HepG2 (cell line): ENCODE data around the gene FAM181A. TPM values are rescaled to one million over a fixed set of nuclear protein-coding genes. Genes with fewer than 3 reads are reported as not detected.

ENCODE experiments used
- ATAC-seq: fragments of 200-7000 bp; cut with Tn5 transposase; 3 replicates; pipeline ENCODE4 v1.9.1; 2020; ENCODE audit warnings: mild to moderate bottlenecking, moderate library complexity
- BruUV-seq: library from RNA; stranded (reverse); fragments of 400-500 nt; replicated peaks from 2 replicates; lab custom pipeline; 2021; lab: Mats Ljungman, UMichigan
- CTCF ChIA-PET: fragments of 300-600 bp; formaldehyde crosslinking; extraction: SDS; loops from one replicate; lab custom pipeline; 2021; ENCODE audit warnings: low total read pairs, inconsistent platforms, low intra/inter-chr PET ratio; lab: Yijun Ruan, JAX
- POLR2A ChIA-PET: fragments of 350-600 bp; sonication (Branson Sonifier 250); formaldehyde crosslinking; loops from one replicate; lab custom pipeline; 2020; ENCODE audit warnings: antibody characterized with exemption, inconsistent platforms; lab: Yijun Ruan, JAX
- DNase-seq: peaks from one replicate; pipeline ENCODE4 v3.0.0-alpha.2; 2015; ENCODE audit warnings: low spot score
- FAIRE-seq: peaks from 3 replicates; lab custom pipeline; 2011; peaks lifted over from hg19 to GRCh38; lab: Jason Lieb, UNC
- H2AFZ ChIP-seq: one replicate; pipeline ENCODE4 v1.6.1; 2011; ENCODE audit warnings: low read length, inconsistent platforms
- H3K27ac ChIP-seq: fragments of 300-600 bp; 3 replicates; pipeline ENCODE4 v1.8.0; 2011; ENCODE audit warnings: mixed run types, mild to moderate bottlenecking, mixed read lengths, low read length, inconsistent platforms; ENCODE audit not compliant: insufficient read depth; ENCODE audit errors: extremely low read length
- H3K27me3 ChIP-seq, 2 experiments: fragments of 200-600 bp in 1 of 2; 2 replicates in 1 of 2; 3 replicates in 1 of 2; pipeline versions ENCODE4 v1.6.0 to v1.8.0; 2011; ENCODE audit warnings: low read length in 2 of 2, mild to moderate bottlenecking in 2 of 2, moderate library complexity in 2 of 2, inconsistent platforms in 1 of 2; ENCODE audit not compliant: insufficient read depth in 2 of 2, control insufficient read depth in 1 of 2
- H3K36me3 ChIP-seq, 2 experiments: fragments of 200-600 bp in 1 of 2; replicated peaks in 1 of 2; 2 replicates in 1 of 2; 3 replicates in 1 of 2; pipeline versions ENCODE4 v1.5.1 to v1.8.0; 2011; ENCODE audit warnings: low read length in 2 of 2, inconsistent platforms in 1 of 2; ENCODE audit not compliant: insufficient read depth in 2 of 2, control insufficient read depth in 1 of 2
- H3K4me1 ChIP-seq: 2 replicates; pipeline ENCODE4 v1.5.1; 2012; ENCODE audit warnings: low read length, inconsistent platforms; ENCODE audit not compliant: insufficient read depth
- H3K4me2 ChIP-seq: 2 replicates; pipeline ENCODE4 v1.6.0; 2011; ENCODE audit warnings: low read depth, low read length, inconsistent platforms
- H3K4me3 ChIP-seq, 3 experiments: fragments of 200-600 bp in 1 of 3; sonication (generic), shearing (Covaris generic) in 1 of 3; replicated peaks in 1 of 3; 2 replicates each; pipeline ENCODE4 v1.5.1; 2011 to 2016; ENCODE audit warnings: low read length in 3 of 3, inconsistent platforms in 2 of 3, low read depth in 2 of 3, mild to moderate bottlenecking in 2 of 3, control low read depth in 1 of 3, mixed read lengths in 1 of 3; ENCODE audit not compliant: insufficient read depth in 1 of 3
- H3K79me2 ChIP-seq: one replicate; pipeline ENCODE4 v1.6.1; 2011; ENCODE audit warnings: low read length, inconsistent platforms; ENCODE audit not compliant: insufficient read depth
- H3K9ac ChIP-seq: 2 replicates; pipeline ENCODE4 v1.6.0; 2011; ENCODE audit warnings: mild to moderate bottlenecking, low read depth, low read length, inconsistent platforms; ENCODE audit not compliant: insufficient read depth
- H3K9me3 ChIP-seq: 2 replicates; pipeline ENCODE4 v1.5.1; 2012; ENCODE audit warnings: mild to moderate bottlenecking, low read length
- H4K20me1 ChIP-seq: 2 replicates; pipeline ENCODE4 v1.6.0; 2011; ENCODE audit warnings: inconsistent platforms, mild to moderate bottlenecking, low read length, moderate library complexity; ENCODE audit not compliant: insufficient read depth
- SIX4 ChIP-seq: sonication (generic); formaldehyde crosslinking; IDR thresholded peaks from 2 replicates; pipeline ENCODE4 v1.4.0; 2020; ENCODE audit warnings: missing genetic modification reagents
- TSC22D2 ChIP-seq: sonication (generic); formaldehyde crosslinking; IDR thresholded peaks from 2 replicates; pipeline ENCODE4 v1.5.1; 2020; ENCODE audit warnings: missing genetic modification reagents, mild to moderate bottlenecking, borderline replicate concordance
- ZBTB40 ChIP-seq, 2 experiments: fragments of 450-650 bp in 1 of 2; sonication (generic) in 1 of 2; formaldehyde crosslinking in 1 of 2; IDR thresholded peaks; 2 replicates each; pipeline versions ENCODE4 v1.6.1 to v1.8.0; 2016 to 2022; ENCODE audit warnings: antibody characterized with exemption in 1 of 2, mild to moderate bottlenecking in 1 of 2, missing genetic modification reagents in 1 of 2
- WGBS: methylation state at CpG from one replicate; pipeline ENCODE4 v1.1.6; 2017; ENCODE audit warnings: low lambda C conversion rate; 5-methylcytosine and 5-hydroxymethylcytosine counted together
- in situ Hi-C: cut with HindIII; loops from 2 replicates; pipeline ENCODE4 v1.10.0; 2017; ENCODE audit warnings: low pct_unique_long_range_greater_than_20kb; ENCODE audit not compliant: extremely low pct_ligation_motif_present
- intact Hi-C: fragments of 100-400 bp; cut with micrococcal nuclease; formaldehyde crosslinking; loops from one replicate; pipeline ENCODE4 v1.10.0; 2022; ENCODE audit not compliant: unreplicated experiment
- polyA plus RNA-seq, 8 experiments: library from polyadenylated mRNA; depleted of rRNA in 3 of 8; stranded (reverse) in 7 of 8; unstranded in 1 of 8; fragments of >200 nt; fragmentation: Illumina TruSeq in 4 of 8; extraction: Trizol in 4 of 8; gene quantifications; 2 replicates each; pipeline versions ENCODE4 v1.2.1 to v1.2.3, GENCODE V29; 2011 to 2016; ENCODE audit warnings: low read depth in 4 of 8, missing spikeins in 1 of 8, mixed read lengths in 1 of 8; ENCODE audit not compliant: insufficient read depth in 1 of 8
- total RNA-seq, 5 experiments: library from RNA; depleted of rRNA; stranded (reverse); fragments of >200 nt; fragmentation: Illumina TruSeq; extraction: Trizol; gene quantifications; 2 replicates each; pipeline ENCODE4 v1.2.3, GENCODE V29; 2016; ENCODE audit warnings: low read depth in 1 of 5

Gene FAM181A
- total and polyA plus RNA-seq, 2 of the 13 experiments (the other 11 are each of a cell fraction or from before 2014, with no cell fraction given) = 1.1 to 1.5 TPM

- DNase-seq (no peak), ATAC-seq (no peak), FAIRE-seq (no peak)
- peaks cover 49% of the 10 kb centered on the region for H3K4me1 ChIP-seq
- H3K36me3 ChIP-seq = no peaks in the 10 kb centered on the region
- POLR2A ChIA-PET = no interaction called here
- H3K27me3 ChIP-seq = no peaks in the 10 kb centered on the region; a peak in 1 of 5 replicates
- CTCF ChIA-PET = no interaction called here
- no TSS peak for BruUV-seq
- no peak overlapping the region for H2AFZ ChIP-seq
- H3K79me2 ChIP-seq = no peaks in the 10 kb centered on the region
- intact Hi-C loops = no loop called here
- no peak overlapping the region for H3K27ac ChIP-seq
- H3K9ac ChIP-seq = no peak overlapping the region
- peak overlapping the region; percentile 64; the same call in 1 of the 2 replicates for H3K4me2 ChIP-seq
- 2% methylated on average over 2 of the region's 2 CpGs for WGBS
- TF ChIP-seq TSC22D2 (CRISPR knock-in tag) = no peak
- TF ChIP-seq ZBTB40 (IDR thresholded peaks at IDR 0.05) = peak; percentile 57
- peak; percentile 98 for TF ChIP-seq ZBTB40 (CRISPR knock-in tag; IDR thresholded peaks at IDR 0.05)
- no peak for TF ChIP-seq SIX4
- H4K20me1 ChIP-seq = no peaks in the 10 kb centered on the region
- H3K4me3 ChIP-seq = no peak overlapping the region
- in situ Hi-C loops = no loop called here
- no peaks in the 10 kb centered on the region for H3K9me3 ChIP-seq
These were observed 11.3 kb upstream of the FAM181A start for GRCh38 chr14:93915800-93916199.
